Right renal pelvis (tissue), 4 donors: Measurements from ENCODE around the gene LRPAP1. TPM values are rescaled to one million over a fixed set of nuclear protein-coding genes. Genes with fewer than 3 reads are reported as not detected.

Source experiments
- DNase-seq, 4 donors: peaks; one replicate each; pipeline ENCODE4 v3.0.0-alpha.2; 2013; ENCODE audit warnings: low read depth in 4 of 4, low spot score in 3 of 4, missing footprints in 1 of 4
- polyA plus RNA-seq, 4 donors: library from polyadenylated mRNA; unstranded; fragments of 120-200 nt; gene quantifications; one replicate each; pipeline ENCODE4 v1.2.1, GENCODE V29; 2013; ENCODE audit not compliant: insufficient read length in 4 of 4

The LRPAP1 gene
- polyA plus RNA-seq, 4 donors: 193 to 241 (median 210) TPM

DNA sequence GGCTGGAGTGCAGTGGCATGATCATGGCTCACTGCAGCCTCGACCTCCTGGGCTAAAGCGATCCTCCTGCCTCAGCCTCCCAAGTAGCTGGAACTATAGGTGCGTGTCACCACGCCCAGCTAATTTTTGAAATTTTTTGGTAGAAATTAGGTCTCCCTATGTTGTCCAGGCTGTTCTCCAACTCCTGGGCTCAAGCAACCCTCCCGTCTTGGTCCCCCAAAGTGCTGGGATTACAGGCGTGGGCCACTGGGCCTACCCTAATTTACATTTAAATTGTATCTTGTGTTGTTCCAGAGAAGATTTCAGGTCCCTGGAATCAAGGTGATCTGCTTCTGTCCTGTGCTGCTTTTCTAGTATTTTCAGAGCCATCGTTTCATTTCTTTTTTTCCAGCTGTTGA, 1.2 kb upstream of the LRPAP1 start:
- no peak for DNase-seq

DNA sequence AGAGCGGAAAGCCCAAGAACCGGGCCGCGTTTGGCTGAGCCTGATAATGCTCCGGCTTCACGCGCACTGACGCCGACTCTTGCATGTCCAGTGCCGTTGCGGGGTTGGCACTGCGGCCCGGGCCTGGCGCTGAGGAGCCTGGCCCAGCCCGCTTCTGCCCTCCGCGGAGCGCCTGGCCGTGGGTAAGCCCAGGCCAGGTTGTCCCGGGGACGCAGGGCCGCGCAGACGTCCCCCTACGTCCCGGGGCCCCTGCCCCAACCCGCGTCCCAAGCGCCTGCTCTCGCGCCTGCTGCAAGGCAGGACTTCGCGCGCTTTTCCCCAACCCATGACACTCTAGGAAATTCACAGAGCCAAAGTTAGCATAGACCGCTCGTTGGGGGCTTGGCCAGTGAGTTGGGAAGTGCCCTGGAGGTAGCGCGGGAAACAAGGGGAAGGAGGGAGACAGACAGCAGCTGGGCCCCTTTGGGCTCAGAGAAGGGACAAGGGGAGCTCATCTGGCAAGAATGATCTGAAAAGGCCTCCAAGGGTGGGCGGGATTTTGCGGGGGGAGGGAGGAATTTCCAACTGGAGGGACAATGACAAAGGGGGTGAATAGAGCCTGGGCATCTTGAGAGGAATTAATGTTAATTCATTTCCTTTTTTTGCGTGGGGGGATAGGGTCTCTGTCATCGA, 665 bp upstream of the LRPAP1 start:
- no peak for DNase-seq

- no peak for DNase-seq
These were observed 824 bp downstream of the LRPAP1 start for GRCh38 chr4:3531318-3531878.

GRCh38 chr4:3530663-3531254, 1.5 kb downstream of the LRPAP1 start:
- DNase-seq: no peak

GRCh38 chr4:3530051-3530450, 2.2 kb downstream of the LRPAP1 start:
- DNase-seq: no peak

DNA sequence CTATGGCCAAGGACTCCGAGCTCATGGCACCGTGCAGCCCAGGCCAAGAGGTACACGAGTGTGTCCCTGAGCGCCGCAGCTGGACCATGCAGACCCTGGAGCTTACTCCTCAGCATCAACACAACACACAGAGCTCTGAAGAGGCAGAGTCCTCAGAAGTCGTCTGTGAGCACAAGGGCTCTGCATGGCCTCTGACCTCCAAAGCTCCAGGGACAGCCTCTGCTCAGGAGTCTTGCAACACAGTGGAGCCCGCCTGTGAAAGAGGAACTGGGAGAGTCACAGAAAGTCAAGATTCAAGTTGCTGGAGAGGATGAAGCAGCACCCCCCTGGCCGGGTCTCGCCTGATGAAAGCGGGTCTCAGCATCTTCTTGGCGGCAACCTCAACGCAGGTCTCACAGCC, 2.9 kb downstream of the LRPAP1 start:
- no peak for DNase-seq

DNA sequence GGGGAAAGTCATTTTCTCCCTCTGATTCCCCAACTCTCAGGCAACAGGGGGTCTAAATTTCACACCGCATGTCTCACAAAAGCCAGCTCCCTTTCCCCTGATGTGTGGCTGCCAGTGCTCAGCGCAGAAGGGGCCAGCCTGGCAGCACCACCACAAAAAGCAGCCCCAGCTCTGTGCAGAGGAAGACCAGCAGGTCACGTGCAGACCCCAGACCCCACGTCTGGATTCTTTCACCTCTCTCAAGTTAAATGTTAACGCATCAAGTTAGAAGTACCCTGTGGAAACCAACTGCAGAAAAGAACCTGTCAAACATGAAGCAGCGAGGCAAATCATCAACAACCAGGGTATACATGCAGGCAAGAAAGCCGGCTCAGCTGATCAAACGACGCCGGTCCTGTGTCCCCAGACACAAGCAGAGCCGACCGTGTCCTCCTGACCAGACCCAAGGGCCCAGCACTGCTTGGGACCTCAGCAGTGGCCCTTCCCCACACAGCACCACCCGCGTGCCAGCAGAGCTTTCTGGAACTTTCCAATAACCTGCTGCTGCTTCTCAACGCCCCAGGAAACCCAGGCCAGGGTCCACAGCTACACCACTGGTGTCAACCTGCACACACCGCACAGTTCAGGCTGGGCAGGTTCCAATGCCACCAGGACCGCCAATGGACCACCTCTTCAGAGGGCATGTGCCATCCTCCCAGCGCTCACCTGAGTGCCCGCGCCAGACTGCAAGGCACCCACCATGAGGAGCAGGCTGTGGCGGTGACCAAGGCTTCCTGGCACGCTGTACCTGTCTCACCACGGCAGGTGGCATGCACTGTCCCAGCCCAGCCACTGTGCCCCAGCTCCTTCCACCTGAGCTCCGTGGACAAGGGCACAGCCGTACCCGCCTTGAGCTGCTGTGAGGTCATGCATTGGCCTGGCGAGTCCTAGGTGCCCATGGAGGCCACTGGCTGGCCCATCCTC, 4.0 kb downstream of the LRPAP1 start:
- no peak for DNase-seq

DNA sequence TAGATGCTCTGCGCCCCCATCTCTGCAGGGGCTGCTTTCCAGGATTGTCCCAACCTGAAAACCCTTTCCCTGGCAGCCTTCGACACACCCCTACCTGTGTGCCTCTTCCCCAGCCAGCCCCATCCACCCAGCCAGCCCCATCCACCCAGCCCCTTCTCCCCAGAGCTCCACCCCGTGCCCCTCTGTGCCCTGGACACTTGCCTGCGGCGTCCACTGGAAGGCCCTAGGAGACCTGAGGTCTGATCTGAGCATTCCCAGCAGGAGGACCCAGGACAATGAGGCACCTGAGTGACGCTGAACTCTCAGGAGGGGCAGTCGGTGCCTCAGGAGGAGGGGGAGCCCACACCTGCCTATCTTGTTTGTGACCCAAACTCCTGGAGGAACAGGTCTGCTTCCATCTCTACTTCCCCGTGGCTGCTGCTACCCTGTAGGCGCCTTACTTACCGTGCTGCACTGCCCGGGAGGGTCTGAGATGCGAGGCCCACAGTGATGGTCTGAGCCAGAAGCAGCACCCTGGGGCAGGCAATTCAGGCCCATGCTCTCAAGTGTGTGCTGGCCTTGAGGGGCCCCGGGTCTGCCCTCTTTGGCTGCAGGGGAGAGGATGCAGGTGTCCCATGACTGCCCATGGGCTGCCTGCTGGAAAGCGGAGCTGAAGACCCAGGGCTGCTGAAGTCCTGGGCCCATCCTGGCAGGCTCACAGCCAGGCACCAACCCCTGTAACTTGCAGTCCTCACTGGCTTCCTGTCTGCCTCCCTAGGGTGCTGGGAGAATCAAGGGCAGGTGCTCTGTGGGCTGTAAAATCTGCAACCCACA, 4.9 kb downstream of the LRPAP1 start:
- no peak for DNase-seq

DNA sequence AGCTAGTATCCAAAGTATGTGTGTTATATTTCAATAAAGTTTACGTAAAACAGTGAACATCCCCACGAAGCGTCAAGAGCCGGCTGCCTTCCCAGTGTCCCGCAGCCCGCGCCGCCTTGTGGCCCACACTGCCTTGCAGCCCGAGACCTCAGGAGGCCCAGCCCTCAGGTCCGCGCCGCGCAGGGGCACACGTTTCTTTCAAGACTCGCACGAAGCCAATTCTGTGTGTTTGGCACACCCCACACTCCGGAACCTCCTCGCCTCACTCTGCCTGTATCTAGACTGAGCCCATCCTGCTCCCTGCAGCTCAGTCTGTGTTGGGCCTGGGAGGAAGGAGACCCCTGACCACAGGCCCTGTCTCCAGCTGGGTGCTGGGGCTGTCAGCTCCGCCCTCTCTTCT, 5.8 kb downstream of the LRPAP1 start:
- no peak for DNase-seq

GRCh38 chr4:3525532-3526430, 6.4 kb downstream of the LRPAP1 start:
- no peak for DNase-seq

DNA sequence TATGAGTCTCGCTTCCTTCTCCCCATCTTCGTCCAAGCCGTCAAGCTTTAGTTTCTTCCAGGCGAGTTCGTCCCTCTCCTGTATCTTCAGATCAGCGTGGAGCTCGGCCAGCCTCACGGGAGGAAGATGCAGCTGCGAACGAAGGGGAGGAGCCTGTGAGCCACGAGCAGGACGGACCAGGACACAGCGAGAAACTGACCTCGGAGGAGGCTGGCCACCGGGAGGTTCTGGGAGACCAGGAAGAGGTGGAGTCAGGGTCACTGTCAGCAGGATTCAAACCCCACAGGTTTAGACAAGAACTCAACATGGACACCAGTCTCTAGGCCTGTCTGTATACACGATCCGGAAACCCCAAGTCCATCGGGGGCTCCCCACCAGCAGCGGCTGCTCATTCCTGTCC, 7.3 kb downstream of the LRPAP1 start:
- DNase-seq: no peak

GRCh38 chr4:3524349-3524748, 7.9 kb downstream of the LRPAP1 start:
- no peak for DNase-seq

DNA sequence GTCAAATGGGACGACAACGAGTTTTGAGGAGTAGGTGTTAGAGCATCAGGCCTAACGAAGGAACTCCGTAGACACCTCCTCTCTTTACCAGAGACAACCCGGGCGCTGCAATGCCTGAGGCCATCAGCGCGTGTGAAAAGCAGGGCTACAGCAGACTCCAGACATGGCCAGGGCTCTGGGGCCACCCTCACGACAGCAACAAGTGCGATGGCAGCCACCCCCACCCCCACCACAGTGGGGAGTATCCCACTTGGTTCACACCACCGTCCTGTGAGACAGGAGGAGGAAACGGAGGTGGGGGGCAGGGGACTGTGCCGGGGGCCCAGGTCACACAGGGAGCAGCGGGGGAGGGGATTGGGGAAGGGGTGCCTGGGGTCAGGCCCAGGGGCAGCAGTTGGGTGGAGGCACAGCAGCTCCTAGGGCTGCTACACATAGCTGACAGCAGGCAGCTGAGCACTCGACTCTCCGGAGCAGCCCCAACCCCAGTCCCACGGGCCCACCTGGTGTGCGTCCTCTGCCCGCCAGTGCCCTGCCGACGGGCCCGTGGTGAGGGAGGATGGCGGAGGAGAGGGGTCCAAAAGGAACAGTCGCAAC, 8.5 kb downstream of the LRPAP1 start:
- DNase-seq: no peak

- no peak for DNase-seq
These were observed 9.0 kb downstream of the LRPAP1 start for GRCh38 chr4:3523146-3523627.

DNA sequence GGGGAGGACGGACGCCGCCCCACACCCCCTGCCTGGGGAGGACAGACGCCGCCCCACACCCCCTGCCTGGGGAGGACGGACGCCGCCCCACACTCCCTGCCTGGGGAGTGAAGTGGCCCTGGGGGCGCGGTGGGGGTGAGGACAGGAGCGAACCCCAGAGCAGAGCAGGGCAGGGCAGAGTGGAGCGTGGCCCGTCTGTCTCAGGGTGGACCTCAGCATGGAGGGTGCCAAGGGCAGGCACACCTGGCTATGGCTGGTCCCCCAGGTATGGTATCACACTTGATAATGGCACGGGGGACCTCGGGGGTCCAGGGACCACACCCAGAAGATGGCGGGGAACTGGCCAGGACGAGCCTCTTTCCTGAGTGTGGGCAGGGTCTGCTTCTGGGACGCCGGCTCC, 9.6 kb downstream of the LRPAP1 start:
- DNase-seq: no peak

DNA sequence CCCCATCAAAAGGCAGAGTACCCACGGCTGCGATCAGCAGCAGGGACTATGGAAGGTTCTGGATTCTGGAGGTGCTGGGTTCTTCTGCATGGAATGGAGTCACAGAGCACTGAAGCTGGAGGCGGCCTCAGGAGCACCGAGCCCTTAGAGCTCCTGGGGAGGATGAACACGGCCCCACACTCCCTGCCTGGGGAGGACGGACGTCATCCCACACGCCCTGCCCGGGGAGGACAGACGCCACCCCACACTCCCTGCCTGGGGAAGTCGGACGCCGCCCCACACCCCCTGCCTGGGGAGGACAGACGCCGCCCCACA, 9.9 kb downstream of the LRPAP1 start:
- DNase-seq: no peak

DNA sequence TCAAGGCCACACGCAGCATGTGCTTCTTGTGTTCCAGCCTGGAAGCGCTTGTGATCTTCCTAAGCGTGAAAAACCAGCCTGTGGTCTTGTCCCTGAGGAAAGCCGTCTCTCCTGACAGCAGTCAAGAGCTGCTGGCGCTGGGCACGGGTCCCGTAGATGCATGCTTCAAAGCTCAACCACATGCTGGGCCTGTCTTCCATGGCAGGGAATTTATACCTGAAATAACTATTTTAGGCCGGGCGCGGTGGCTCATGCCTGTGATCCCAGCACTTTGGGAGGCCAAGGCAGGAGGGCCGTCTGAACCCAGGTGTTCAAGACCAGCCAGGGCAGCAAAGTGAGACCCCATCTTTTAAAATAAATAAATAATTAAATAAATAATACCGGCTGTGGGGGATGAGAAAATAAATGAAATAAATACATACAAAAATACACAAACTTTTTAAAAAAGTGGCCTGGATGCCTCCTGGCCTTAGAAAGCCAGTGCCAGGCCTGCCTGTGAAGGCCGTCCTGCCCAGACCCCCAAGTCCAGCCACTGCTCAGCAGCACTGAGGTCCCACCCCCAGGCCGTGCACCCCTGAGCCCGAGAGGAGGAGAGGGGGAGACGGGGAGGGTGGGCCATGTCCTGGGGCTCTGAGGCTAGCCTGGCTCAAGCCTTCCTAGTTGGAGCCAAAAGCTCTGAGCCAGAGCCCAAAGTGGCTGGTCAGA, 10.4 kb downstream of the LRPAP1 start:
- no peak for DNase-seq

- no peak for DNase-seq
These were observed 11.2 kb downstream of the LRPAP1 start for GRCh38 chr4:3520796-3521600.
